Activated gamma-delta T cell treated with Interleukin-2 at 50 U/mL for 16 hours (primary cell): ENCODE measurements around the gene RANBP17.
"Not testable (repeated sequence)": the region's sequence is repeated elsewhere in the genome, so short reads cannot be mapped to it uniquely, and the experiment has no call there.

Experiments used
- DNase-seq: peaks from one replicate; pipeline ENCODE4 v3.0.0-alpha.2; 2020

Gene RANBP17

DNA sequence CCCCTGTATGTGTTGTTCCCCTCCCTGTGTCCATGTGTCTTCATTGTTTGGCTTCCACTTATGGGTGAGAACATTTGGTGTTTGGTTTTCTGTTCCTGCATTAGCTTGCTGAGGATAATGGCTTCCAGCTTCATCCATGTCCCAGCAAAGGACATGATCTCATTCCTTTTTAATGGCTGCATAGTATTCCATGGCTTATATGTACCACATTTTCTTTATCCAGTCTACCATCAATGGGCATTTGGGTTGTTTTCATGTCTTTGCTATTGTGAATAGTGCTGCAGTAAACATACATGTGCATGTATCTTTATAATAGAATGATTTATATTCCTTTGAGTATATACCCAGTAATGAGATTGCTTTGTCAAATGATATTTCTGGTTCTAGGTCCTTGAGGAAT is 8.6 kb downstream of the RANBP17 start:
- not testable (repeated sequence) for DNase-seq

DNA sequence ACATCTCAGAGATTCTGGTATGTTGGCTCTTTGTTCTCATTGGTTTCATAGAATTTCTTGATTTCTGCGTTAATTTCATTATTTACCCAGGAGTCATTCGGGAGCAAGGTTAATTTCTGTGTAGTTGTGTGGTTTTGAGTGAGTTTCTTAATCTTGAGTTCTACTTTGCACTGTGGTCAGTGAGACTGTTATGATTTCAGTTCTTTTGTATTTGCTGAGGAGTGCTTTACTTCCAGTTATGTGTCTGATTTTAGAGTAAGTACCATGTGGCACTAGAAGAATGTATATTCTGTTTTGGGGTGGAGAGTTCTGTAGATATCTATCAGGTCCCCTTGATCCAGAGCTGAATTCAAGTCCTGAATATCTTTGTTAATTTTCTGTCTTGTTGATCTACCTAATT is 12.2 kb downstream of the RANBP17 start:
- no peak for DNase-seq

DNA sequence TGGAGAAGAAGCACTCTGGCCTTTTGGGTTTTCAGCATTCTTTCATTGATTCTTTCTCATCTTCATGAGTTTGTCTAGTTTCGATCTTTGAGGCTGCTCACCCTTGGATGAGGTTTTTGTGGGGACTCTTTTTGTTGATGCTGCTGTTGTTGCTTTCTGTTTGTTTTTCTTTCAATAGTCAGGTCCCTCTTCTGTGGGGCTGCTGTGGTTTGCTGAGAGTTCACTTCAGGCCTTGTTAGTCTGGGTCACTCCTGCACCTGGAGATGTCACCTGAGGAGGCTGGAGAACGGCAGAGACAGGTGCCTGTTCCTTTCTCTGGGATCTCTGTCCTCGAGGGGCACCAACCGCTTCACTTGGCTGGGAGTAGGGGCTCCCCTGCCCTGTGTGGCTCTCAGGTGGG is 14.0 kb downstream of the RANBP17 start:
- no peak for DNase-seq

DNA sequence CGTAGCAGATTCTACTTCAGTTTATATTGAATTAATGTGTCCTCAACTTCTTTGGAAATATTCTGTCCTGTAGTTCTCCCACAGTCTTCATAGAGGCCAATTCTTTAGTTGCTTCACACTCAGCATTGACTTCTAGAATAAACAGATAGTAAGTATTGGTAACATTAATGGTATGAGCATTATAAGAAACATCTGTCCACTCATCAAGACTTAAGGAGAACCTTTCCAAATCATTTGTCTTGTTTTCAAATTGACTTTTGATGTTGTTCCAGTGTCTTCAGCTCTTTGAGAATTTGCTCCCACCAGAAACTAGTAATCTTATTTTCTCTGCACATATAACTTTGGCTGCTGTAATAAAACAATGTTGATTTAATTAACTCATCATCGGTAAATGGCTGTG is 18.3 kb downstream of the RANBP17 start:
- DNase-seq = no peak

DNA sequence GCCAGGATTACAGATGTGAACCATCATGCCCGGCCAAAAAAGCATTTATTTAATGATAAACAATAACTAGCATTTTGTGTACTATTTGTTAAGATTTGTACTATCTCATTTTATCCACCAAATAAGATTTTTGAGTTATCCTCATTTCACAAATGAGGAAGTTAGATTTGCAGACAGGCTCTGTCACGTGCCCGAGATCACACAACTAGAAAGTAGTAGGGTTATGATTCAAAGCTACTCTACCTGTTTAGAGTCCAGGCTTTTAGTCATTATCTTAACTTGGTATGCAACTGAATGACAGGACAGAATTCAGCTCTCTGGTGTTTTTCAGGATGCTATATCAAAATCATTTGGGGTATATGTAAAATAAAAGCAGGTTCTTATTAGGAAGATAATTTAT is 20.5 kb downstream of the RANBP17 start:
- DNase-seq = no peak

DNA sequence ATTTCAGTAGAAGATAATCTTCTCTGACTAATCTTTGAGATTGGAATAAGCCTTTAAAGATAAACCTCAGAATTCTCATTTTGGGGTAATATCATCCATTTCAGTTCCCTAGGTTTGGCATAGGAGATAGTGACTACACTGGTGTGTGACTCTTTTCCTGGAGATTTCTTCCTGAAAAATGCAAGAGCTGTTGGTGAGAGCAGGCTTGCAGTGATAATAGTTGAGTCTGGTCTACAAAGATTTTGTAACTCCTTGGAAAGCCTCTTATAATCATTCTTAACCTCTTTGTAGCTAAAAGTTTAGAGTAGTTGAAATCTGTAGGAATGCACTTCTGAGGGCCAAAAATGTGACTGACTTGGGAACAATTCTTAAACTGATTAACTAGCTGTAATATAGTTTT is 23.4 kb downstream of the RANBP17 start:
- no peak for DNase-seq

DNA sequence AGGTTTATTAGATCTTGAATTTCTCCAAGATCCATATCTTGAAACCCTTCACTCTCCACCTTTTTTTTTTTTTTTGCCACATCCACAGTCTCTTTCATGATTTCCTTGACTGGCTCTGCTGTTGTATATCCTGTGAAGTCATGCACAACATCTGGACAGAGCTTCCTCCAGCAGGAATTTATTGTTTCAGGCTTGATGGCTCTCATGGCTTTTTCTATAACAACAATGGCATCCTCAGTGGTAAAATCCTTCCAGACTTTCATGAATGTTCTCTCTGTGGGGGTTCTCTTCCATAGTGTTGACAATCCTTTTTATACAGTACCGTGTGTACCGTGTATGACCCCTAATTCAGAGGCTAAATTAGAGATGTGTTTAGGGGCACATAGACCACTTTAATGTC is 24.0 kb downstream of the RANBP17 start:
- no peak for DNase-seq

DNA sequence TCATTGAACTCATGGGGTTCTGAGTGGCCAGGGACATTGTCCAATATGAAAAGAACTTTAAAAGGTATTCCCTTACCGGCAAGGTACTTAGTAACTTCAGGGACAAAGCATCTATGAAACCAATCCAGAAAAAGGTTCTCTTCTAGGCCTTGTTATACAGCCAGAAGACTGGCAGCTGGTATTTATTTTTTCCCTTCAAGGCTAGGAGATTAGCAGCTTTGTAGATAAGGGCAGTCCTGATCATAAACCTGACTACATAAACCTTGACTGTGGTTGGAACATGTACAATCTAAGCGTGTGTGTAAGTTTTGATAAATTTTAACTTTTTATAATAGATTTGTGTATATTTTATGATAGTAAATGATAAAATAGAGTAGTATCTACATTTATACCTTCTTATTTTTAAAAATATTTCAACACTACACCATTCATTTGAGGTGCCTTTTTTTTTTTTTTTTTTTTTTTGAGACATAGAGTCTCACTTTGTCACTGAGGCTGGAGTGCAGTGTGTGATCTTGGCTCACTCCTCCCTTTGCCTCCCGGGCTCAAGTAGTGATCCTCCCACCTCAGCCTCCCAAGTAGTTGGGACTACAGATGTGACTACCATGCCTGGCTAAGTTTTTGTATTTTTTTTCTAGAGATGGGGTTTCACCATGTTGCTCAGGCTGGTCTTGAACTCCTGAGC is 24.5 kb downstream of the RANBP17 start:
- DNase-seq = no peak

DNA sequence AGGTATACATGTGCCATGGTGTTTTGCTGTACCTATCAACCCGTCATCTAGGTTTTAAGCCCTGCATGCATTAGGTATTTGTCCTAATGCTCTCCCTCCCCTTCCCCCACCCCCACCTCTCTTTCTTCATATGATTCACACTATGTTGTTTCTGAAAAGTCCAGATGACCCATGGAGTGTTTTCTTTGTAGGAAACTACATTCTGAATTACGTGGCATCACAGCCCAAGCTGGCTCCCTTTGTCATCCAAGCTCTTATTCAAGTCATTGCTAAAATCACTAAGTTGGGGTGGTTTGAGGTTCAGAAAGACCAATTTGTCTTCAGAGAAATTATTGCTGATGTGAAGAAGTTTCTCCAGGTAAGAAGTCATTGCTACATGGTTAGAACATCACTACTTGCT is 30.4 kb downstream of the RANBP17 start:
- DNase-seq = no peak

DNA sequence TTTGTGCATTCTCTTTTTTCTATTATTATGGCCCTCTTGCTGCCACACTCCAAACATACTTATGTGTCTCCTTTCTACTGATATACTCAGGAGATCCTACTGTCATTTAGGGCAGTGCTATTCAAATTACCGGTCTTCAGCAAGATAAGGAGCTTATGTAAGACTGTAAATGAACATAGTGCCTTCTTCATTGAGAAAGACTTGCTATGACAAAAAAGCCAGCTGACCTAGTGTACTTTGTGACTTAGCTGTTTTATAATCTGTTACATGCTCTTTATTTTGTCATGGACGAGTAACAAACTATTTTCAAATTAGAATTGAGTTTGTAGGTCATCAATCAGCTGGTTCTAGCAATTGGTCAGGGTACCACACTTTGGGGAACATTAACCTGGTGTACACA is 32.8 kb downstream of the RANBP17 start:
- no peak for DNase-seq

DNA sequence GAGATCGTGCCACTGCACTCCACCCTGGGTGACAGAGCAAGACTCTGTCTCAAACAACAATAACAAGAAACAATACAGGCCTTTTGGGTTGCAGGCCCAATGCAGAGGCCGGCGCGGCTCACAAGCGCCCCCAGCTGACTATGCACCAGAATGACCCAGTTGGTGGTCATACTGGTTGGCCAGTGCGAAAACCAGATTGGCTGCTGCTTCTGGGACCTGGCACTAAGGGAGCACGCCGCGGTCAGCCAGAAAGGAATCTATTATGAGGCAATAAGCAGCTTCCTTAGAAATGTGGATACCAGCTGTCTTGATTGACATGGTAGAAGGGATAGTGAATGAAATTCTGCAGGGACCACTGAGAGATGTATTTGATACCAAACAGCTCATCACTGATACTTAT is 35.0 kb downstream of the RANBP17 start:
- DNase-seq = no peak

DNA sequence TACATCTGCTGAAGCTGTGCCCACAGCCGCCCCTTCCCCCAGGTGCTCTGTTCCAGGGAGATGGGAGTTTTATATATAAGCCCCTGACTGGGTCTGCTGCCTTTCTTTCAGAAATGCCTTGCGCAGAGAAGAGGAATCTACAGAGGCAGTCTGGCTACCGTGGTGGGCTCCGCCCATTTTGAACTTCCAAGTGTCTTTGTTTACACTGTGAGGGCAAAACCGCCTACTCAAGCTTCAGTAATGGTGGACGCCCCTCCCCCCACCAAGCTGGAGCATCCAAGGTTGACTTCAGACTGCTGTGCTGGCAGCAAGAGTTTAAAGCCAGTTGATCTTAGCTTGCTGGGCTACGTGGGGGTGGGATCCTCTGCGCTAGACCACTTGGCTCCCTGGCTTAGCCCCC is 41.3 kb downstream of the RANBP17 start:
- no peak for DNase-seq

DNA sequence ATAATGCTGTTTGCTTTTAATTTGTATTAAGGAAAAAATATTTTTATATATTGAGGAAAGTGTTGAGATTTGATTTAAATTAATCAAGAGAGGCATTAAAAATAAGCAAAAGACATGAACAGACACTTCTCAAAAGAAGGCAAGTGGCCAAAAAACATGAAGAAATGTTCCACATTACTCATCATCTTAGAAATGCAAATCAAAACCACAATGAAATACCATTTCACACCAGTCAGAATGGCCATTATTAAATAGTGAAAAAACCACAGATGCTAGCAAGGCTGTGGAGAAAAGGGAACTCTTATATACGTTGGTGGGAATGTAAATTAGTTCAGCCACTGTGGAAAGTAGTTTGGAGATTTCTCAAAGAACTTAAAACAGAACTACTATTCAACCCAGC is 45.9 kb downstream of the RANBP17 start:
- no peak for DNase-seq

DNA sequence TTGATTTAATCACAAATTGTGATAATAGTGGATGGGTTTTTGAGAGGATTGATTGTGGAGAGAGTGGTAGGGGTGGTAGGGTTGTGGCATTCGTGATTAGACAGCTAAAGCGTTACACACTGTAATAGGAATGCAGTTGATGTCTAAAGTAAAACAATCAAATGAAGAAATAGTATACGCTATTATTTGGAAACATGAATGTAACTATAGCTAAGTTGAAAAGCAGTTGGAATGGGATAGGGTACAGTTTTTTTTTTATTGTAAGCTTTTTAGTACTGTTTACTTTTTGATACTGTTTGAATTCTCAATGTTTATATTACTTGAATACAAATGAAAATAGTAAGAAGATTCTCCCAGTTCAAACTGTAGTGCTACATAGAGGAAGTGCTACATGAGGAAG is 51.8 kb downstream of the RANBP17 start:
- DNase-seq = no peak

DNA sequence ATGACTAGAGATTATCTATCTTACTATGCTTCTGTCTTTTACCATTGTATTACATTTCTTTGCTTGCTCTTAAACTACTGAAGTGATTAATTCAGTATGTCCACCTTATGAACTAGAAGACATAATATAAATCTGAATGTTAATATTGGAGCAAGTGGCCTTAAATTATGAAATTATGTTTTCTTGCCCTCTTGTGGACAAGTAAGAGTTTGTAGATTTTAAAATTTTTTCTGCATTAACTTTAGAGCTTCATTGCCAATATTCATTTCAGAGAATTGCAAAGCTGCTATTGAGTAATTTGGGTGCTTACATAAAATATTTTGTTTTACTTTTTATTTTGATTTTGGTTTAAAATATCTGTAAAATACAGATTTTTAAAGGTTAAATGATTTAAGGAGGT is 55.3 kb downstream of the RANBP17 start:
- DNase-seq = no peak

DNA sequence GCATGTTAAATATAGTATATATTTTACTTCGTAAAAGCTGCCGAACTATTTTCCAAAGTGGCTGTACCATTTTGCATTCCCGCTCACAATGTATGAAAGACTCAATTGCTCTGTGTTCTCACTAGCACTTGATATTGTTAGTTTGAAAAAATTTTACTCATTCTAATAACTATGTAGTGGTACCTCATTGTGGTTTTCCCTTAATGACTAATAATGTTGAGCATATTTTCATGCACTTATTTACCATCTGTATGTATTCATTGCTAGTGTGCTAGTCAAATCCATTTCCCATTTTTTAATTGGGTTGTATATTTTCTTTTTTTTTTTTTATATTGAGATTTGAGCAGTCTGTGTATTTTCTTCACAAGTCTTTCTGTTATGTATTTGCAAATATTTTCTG is 58.4 kb downstream of the RANBP17 start:
- no peak for DNase-seq

DNA sequence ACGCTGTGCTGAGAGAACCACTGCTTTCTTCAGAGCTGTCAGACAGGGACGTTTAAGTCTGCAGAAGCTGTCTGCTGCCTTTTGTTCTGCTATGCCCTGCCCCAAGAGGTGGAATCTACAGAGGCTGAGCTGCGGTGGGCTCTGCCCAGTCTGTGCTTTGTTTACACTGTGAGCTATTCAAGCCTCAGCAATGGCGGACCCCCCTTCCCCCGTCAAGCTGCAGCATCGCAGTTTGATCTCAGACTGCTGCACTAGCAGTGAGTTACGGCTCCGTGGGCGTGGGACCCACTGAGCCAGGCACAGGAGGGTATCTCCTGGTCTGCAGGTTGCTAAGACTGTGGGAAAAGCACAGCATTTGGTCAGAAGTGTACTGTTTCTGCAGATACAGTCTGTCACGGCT is 60.5 kb downstream of the RANBP17 start:
- DNase-seq = not testable (repeated sequence)

DNA sequence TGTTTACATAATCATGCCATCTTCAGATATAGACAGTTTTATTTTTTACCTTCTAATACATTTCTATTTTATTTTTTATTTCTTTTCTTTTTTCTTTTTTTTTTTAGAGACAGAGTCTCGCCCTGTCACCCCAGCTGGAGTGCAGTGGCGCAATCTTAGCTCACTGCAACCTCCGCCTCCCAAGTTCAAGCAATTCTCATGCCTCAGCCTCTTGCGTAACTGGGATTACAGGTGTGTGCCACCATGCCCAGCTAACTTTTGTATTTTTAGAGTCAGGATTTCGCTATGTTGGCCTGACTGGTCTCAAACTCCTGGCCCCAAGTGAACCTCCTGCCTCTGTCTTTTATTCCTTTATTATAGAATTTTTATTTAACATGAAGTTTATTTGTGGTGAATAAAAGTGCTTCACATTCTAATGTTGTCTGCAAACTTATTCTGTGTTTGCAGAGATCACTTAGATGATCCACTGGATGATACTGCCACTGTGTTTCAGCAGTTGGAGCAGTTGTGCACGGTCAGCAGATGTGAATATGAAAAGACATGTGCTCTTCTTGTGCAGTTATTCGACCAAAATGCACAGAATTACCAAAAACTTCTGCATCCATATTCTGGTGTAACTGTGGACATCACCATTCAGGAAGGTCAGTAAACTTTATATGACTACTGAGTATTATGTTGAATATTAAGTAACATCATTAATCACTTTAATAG is 62.2 kb downstream of the RANBP17 start:
- no peak for DNase-seq

DNA sequence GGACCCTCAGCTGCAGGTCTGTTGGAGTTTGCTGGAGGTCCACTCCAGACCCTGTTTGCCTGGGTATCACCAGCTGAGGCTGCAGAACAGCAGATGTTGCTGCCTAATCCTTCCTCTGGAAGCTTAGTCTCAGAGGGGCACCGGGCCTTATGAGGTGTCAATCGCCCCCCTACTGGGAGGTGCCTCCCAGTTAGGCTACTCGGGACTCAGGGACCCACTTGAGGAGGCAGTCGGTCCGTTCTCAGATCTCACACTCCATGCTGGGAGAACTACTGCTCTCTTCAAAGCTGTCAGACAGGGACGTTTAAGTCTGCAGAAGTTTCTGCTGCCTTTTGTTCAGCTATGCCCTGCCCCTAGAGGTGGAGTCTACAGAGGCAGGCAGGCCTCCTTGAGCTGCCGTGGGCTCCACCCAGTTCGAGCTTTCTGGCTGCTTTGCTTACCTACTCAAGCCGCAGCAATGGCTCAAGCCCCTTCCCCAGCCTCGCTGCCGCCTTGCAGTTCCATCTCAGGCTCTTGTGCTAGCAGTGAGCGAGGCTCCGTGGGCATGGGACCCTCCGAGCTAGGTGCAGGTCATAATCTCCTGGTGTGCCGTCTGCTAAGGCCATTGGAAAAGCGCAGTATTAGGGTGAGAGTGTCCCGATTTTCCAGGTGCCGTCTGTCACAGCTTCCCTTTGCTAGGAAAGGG is 73.9 kb downstream of the RANBP17 start:
- not testable (repeated sequence) for DNase-seq

DNA sequence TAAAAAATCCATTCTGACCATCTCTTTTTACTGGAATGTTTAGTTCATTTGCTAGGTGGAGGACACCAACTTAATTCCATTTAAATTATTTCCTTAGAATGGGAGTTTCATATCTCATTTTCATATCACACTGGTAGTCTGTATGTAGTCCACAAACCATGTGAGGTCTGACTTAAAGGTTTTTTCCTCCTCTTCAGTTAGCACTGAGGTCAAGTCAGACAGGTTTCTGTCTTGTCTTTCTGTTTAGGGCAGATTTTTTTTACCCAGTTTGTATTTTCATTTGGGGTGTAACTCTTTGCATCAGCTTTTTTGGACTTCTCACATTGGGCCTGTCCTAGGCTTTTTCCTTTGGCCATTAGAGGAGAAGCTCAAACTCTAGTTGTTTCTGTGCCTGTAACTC is 75.3 kb downstream of the RANBP17 start:
- no peak for DNase-seq

DNA sequence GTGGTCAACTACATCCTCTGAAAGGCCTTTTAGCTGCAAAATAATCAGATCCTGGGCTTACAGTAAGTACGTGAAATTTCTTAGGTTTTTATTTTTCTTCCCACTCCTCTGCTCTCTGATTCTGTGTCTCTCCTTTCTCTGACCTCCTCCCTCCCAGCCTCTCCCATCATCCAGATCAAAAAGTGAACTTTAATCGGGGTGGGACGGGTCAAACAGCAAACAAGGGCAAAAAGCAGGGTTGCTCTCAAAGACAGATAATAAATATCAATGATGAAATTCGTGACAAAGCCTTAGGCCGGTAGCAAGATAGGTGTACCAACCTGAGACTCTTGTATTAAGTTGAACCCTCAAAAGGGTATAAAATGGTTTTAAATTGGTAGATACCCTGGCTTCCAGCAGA is 76.1 kb downstream of the RANBP17 start:
- DNase-seq = no peak

DNA sequence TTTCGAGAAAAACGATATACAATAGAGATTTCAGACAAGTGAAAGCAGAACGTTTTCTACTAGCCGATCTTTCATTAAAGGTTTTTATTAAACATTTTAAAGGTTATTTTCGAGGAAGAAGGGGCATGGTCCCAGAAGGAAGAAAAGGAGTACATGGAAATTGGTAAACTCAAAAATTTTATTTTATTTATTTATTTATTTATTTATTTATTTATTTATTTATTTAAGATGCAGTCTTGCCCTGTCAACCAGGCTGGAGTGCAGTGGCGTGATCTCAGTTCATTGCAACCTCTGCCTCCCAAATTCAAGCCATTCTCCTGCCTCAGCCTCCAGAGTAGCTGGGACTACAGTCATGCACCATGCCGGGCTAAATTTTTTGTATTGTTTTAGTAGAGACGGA is 77.4 kb downstream of the RANBP17 start:
- DNase-seq = no peak

DNA sequence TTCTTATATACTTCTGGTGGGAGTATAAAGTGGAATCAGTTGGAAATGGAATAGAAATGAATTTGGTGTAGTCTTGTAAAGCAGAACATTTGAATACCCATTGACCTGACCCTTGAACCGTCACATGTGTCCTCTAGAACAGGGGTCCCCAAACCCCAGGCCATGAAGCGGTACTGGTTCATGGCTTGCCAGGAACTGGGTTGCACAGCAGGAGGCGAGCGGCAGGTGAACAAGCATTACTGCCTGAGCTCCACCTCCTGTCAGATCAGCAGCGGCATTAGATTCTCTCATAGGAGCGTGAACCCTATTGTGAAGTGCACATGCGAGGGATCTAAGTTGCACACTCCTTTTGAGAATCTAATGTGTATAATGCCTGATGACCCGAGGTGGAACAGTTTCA is 80.0 kb downstream of the RANBP17 start:
- no peak for DNase-seq

DNA sequence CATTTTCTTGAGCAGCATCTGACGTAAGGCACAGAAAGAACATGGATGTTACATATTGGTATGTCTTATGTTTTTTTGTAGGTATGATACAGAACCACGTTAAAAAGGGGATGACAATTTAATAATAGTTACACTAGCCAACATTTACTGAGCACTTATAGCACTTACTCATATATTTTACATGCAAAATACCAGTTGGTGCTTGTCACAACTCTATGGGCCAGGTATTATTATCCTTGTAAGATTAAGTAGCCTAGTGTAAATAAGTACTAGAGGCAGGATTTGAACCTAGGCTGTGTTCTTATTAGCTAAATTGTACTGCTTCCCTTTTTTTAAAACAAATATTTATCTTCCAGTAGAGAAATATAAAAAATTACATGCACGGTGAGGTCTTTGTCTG is 83.5 kb downstream of the RANBP17 start:
- DNase-seq = no peak
